HEK293 (cell line): ENCODE results near the gene RFTN1.

Source experiments
- CTCF ChIA-PET: fragments of 350-600 bp; formaldehyde crosslinking; extraction: SDS; loops from one replicate; lab custom pipeline; 2021; ENCODE audit warnings: antibody characterized with exemption; lab: Yijun Ruan, JAX
- POLR2A ChIA-PET: fragments of 300-600 bp; formaldehyde crosslinking; extraction: SDS; loops from one replicate; lab custom pipeline; 2020; ENCODE audit warnings: antibody characterized with exemption, inconsistent platforms; lab: Yijun Ruan, JAX
- H3K27ac ChIP-seq: fragments of 200-500 bp; sonication (Bioruptor generic); 2 replicates; pipeline ENCODE4 v1.5.1; 2014; ENCODE audit warnings: low read depth, low read length, control low read depth, inconsistent platforms; ENCODE audit errors: extremely low read depth
- H3K36me3 ChIP-seq, 2 experiments: fragments of 200-500 bp in 1 of 2; sonication (Bioruptor generic) in 1 of 2; 1 replicate in 1 of 2; 2 replicates in 1 of 2; pipeline ENCODE4 v1.5.1; 2014 to 2017; ENCODE audit warnings: inconsistent platforms in 2 of 2, low read length in 2 of 2; ENCODE audit not compliant: control insufficient read depth in 2 of 2, insufficient read depth in 1 of 2
- H3K4me1 ChIP-seq: fragments of 200-500 bp; sonication (Bioruptor generic); 2 replicates; pipeline ENCODE4 v1.5.1; 2014; ENCODE audit warnings: mild to moderate bottlenecking, low read length, inconsistent platforms; ENCODE audit not compliant: control insufficient read depth, insufficient read depth
- H3K4me3 ChIP-seq: 2 replicates; pipeline ENCODE4 v1.5.1; 2011; ENCODE audit warnings: low read depth, mild to moderate bottlenecking, control low read depth, low read length, moderate library complexity
- H3K9me3 ChIP-seq: fragments of 200-500 bp; sonication (Bioruptor generic); 2 replicates; pipeline ENCODE4 v1.5.1; 2014; ENCODE audit warnings: low read depth, low read length, inconsistent platforms; ENCODE audit not compliant: control insufficient read depth, insufficient read depth
- FEZF1 ChIP-seq: fragments of 450-650 bp; formaldehyde crosslinking; IDR thresholded peaks from 2 replicates; pipeline ENCODE4 v1.5.1; 2016; ENCODE audit warnings: missing biosample characterization, missing genetic modification characterization
- HIC1 ChIP-seq: fragments of 450-650 bp; formaldehyde crosslinking; IDR thresholded peaks from 2 replicates; pipeline ENCODE4 v1.5.1; 2016; ENCODE audit warnings: missing biosample characterization, missing genetic modification characterization
- INSM2 ChIP-seq: fragments of 450-650 bp; formaldehyde crosslinking; IDR thresholded peaks from 2 replicates; pipeline ENCODE4 v1.5.1; 2016; ENCODE audit warnings: missing biosample characterization, missing genetic modification characterization
- KLF10 ChIP-seq: fragments of 450-650 bp; IDR thresholded peaks from 2 replicates; pipeline ENCODE4 v1.5.1; 2018; ENCODE audit warnings: missing biosample characterization, mild to moderate bottlenecking, missing genetic modification characterization
- KLF7 ChIP-seq: fragments of 450-650 bp; formaldehyde crosslinking; IDR thresholded peaks from 2 replicates; pipeline ENCODE4 v1.5.1; 2016; ENCODE audit warnings: missing biosample characterization, missing genetic modification characterization, borderline replicate concordance
- SALL2 ChIP-seq: fragments of 450-650 bp; formaldehyde crosslinking; IDR thresholded peaks from 2 replicates; pipeline ENCODE4 v1.5.0; 2017; ENCODE audit warnings: missing biosample characterization, mild to moderate bottlenecking, missing genetic modification characterization, borderline replicate concordance
- ZBTB21 ChIP-seq: fragments of 450-650 bp; formaldehyde crosslinking; IDR thresholded peaks from 2 replicates; pipeline ENCODE4 v1.5.1; 2017; ENCODE audit warnings: missing biosample characterization, missing genetic modification characterization
- ZBTB44 ChIP-seq: fragments of 450-650 bp; IDR thresholded peaks from 2 replicates; pipeline ENCODE4 v1.5.1; 2018; ENCODE audit warnings: missing biosample characterization, mild to moderate bottlenecking, missing genetic modification characterization
- ZFP37 ChIP-seq: fragments of 450-650 bp; formaldehyde crosslinking; IDR thresholded peaks from 2 replicates; pipeline ENCODE4 v1.5.1; 2016; ENCODE audit warnings: missing biosample characterization, missing genetic modification characterization
- ZFP69B ChIP-seq: fragments of 450-650 bp; formaldehyde crosslinking; IDR thresholded peaks from 2 replicates; pipeline ENCODE4 v1.5.1; 2016; ENCODE audit warnings: missing biosample characterization, missing genetic modification characterization
- ZIC2 ChIP-seq: fragments of 450-650 bp; formaldehyde crosslinking; IDR thresholded peaks from 2 replicates; pipeline ENCODE4 v1.5.1; 2016; ENCODE audit warnings: missing biosample characterization, missing genetic modification characterization
- ZNF10 ChIP-seq: fragments of 450-650 bp; formaldehyde crosslinking; IDR thresholded peaks from 2 replicates; pipeline ENCODE4 v1.5.1; 2017; ENCODE audit warnings: missing biosample characterization, missing genetic modification characterization
- ZNF16 ChIP-seq: fragments of 450-650 bp; formaldehyde crosslinking; IDR thresholded peaks from 2 replicates; pipeline ENCODE4 v1.5.1; 2016; ENCODE audit warnings: low read depth, missing biosample characterization, missing genetic modification characterization
- ZNF174 ChIP-seq: fragments of 450-650 bp; formaldehyde crosslinking; IDR thresholded peaks from 2 replicates; pipeline ENCODE4 v1.5.0; 2017; ENCODE audit warnings: missing biosample characterization, mild to moderate bottlenecking, missing genetic modification characterization
- ZNF202 ChIP-seq: fragments of 450-650 bp; formaldehyde crosslinking; IDR thresholded peaks from 2 replicates; pipeline ENCODE4 v1.5.1; 2016; ENCODE audit warnings: missing biosample characterization, missing genetic modification characterization, borderline replicate concordance
- ZNF23 ChIP-seq: fragments of 450-650 bp; formaldehyde crosslinking; IDR thresholded peaks from 2 replicates; pipeline ENCODE4 v1.5.1; 2016; ENCODE audit warnings: missing biosample characterization, missing genetic modification characterization, borderline replicate concordance
- ZNF239 ChIP-seq: fragments of 450-650 bp; formaldehyde crosslinking; IDR thresholded peaks from 2 replicates; pipeline ENCODE4 v1.5.1; 2016; ENCODE audit warnings: missing biosample characterization, missing genetic modification characterization
- ZNF292 ChIP-seq: fragments of 450-650 bp; formaldehyde crosslinking; IDR thresholded peaks from 2 replicates; pipeline ENCODE4 v1.5.1; 2016; ENCODE audit warnings: low read depth, missing biosample characterization, missing genetic modification characterization, borderline replicate concordance
- ZNF324 ChIP-seq: fragments of 450-650 bp; formaldehyde crosslinking; IDR thresholded peaks from 2 replicates; pipeline ENCODE4 v1.5.1; 2016; ENCODE audit warnings: missing biosample characterization, missing genetic modification characterization
- ZNF398 ChIP-seq: fragments of 450-650 bp; formaldehyde crosslinking; IDR thresholded peaks from 2 replicates; pipeline ENCODE4 v1.5.1; 2017; ENCODE audit warnings: missing biosample characterization, missing genetic modification characterization
- ZNF426 ChIP-seq: fragments of 450-650 bp; formaldehyde crosslinking; IDR thresholded peaks from 2 replicates; pipeline ENCODE4 v1.5.1; 2017; ENCODE audit warnings: missing biosample characterization, missing genetic modification characterization, mild to moderate bottlenecking, inconsistent platforms, moderate library complexity
- ZNF433 ChIP-seq: fragments of 450-650 bp; formaldehyde crosslinking; IDR thresholded peaks from 2 replicates; pipeline ENCODE4 v1.5.1; 2016; ENCODE audit warnings: missing biosample characterization, missing genetic modification characterization, low read depth
- ZNF473 ChIP-seq: fragments of 450-650 bp; formaldehyde crosslinking; IDR thresholded peaks from 2 replicates; pipeline ENCODE4 v1.5.1; 2017; ENCODE audit warnings: missing biosample characterization, missing genetic modification characterization
- ZNF48 ChIP-seq: fragments of 450-650 bp; formaldehyde crosslinking; IDR thresholded peaks from 2 replicates; pipeline ENCODE4 v1.5.1; 2016; ENCODE audit warnings: missing biosample characterization, missing genetic modification characterization
- ZNF610 ChIP-seq: fragments of 450-650 bp; formaldehyde crosslinking; IDR thresholded peaks from 2 replicates; pipeline ENCODE4 v1.5.1; 2016; ENCODE audit warnings: missing biosample characterization, missing genetic modification characterization, borderline replicate concordance
- ZNF830 ChIP-seq: fragments of 450-650 bp; IDR thresholded peaks from 2 replicates; pipeline ENCODE4 v1.5.0; 2018; ENCODE audit warnings: missing biosample characterization, missing genetic modification characterization, low read depth, mild to moderate bottlenecking, moderate library complexity
- ZSCAN30 ChIP-seq: fragments of 450-650 bp; IDR thresholded peaks from 2 replicates; pipeline ENCODE4 v1.5.1; 2018; ENCODE audit warnings: missing biosample characterization, mild to moderate bottlenecking, missing genetic modification characterization, moderate library complexity

The RFTN1 gene

GRCh38 chr3:16392717-16393116, 120.8 kb downstream of the RFTN1 start:
- CTCF ChIA-PET, result interaction anchor here (0.6 kb wide), 1 partner anchor 83 kb away, joined by 4 read pairs; no protein-coding TSS in a partner anchor
- H3K27ac ChIP-seq, result no peak overlapping the region
- POLR2A ChIA-PET, result no interaction called here
- H3K9me3 ChIP-seq, result no peaks in the 10 kb centered on the region
- no peak for TF ChIP-seq ZNF23 (tag by site-specific recombination)
- no peak for TF ChIP-seq ZNF610
- TF ChIP-seq ZFP69B (tag by site-specific recombination), result no peak
- TF ChIP-seq ZNF426 (tag by site-specific recombination), result no peak
- TF ChIP-seq ZNF324, result no peak
- H3K4me1 ChIP-seq, result 0 out of 2 replicates have a peak, but pooled peaks cover 3% of the 10 kb centered on the region
- no peak overlapping the region for H3K4me3 ChIP-seq
- no peaks in the 10 kb centered on the region for H3K36me3 ChIP-seq

GRCh38 chr3:16392065-16392464, 121.4 kb downstream of the RFTN1 start:
- no peak overlapping the region for H3K4me3 ChIP-seq
- POLR2A ChIA-PET, result no interaction called here
- 0 out of 2 replicates have a peak, but pooled peaks cover 3% of the 10 kb centered on the region for H3K4me1 ChIP-seq
- no peaks in the 10 kb centered on the region for H3K36me3 ChIP-seq
- TF ChIP-seq ZNF174 (tag by site-specific recombination), result no peak
- no peak for TF ChIP-seq ZNF16 (tag by site-specific recombination)
- TF ChIP-seq ZNF202 (tag by site-specific recombination), result no peak
- no peak for TF ChIP-seq KLF10 (tag by site-specific recombination)
- TF ChIP-seq ZNF433, result no peak
- TF ChIP-seq ZNF830, result no peak
- TF ChIP-seq ZNF48 (tag by site-specific recombination), result no peak
- no peak for TF ChIP-seq INSM2 (tag by site-specific recombination)
- no peak for TF ChIP-seq ZSCAN30 (tag by site-specific recombination)
- no peak for TF ChIP-seq ZNF292
- H3K27ac ChIP-seq, result no peak overlapping the region
- CTCF ChIA-PET, result interaction anchor here (0.6 to 1.2 kb wide), 3 partner anchors 73 to 1902 kb away, joined by 3 to 4 read pairs (median 3); no protein-coding TSS in a partner anchor
- H3K9me3 ChIP-seq, result no peaks in the 10 kb centered on the region

GRCh38 chr3:16390581-16390980, 122.9 kb downstream of the RFTN1 start:
- H3K9me3 ChIP-seq, result no peaks in the 10 kb centered on the region
- ChIA-PET CTCF (interaction anchor here (0.6 kb wide), 2 partner anchors 93 to 829 kb away, joined by 3 to 4 read pairs; no protein-coding TSS in a partner anchor), POLR2A (no interaction called here)
- H3K4me3 ChIP-seq, result no peak overlapping the region
- no peak overlapping the region for H3K27ac ChIP-seq
- 0 out of 2 replicates have a peak, but pooled peaks cover 3% of the 10 kb centered on the region for H3K4me1 ChIP-seq
- H3K36me3 ChIP-seq, result no peaks in the 10 kb centered on the region
- TF ChIP-seq ZNF433 (no peak), ZNF174 (tag by site-specific recombination) (no peak), FEZF1 (tag by site-specific recombination) (no peak), ZFP37 (tag by site-specific recombination) (no peak), ZIC2 (no peak), HIC1 (tag by site-specific recombination) (no peak), ZNF473 (tag by site-specific recombination) (no peak), ZNF10 (tag by site-specific recombination) (no peak), ZBTB44 (no peak), ZBTB21 (tag by site-specific recombination) (no peak), ZNF398 (no peak), ZNF239 (tag by site-specific recombination) (no peak), SALL2 (tag by site-specific recombination) (no peak), KLF7 (tag by site-specific recombination) (no peak)
